Measurements from ENCODE around the gene MPIG6B.

Gene MPIG6B

GRCh38 chr6:31739639-31740396, 16.6 kb downstream of the MPIG6B start, which contains the start of gene MSH5:
Gene MSH5, plus strand, starts transcription at chr6:31740005. Its CDS starts 462 bp downstream, at chr6:31740467.
- peak; percentile 99 for DNase-seq

GRCh38 chr6:31740397-31741223, 17.4 kb downstream of the MPIG6B start:
- no peak for DNase-seq

GRCh38 chr6:31741815-31742214, 18.6 kb downstream of the MPIG6B start:
- DNase-seq: no peak

GRCh38 chr6:31742894-31743293, 19.7 kb downstream of the MPIG6B start:
- DNase-seq: no peak

GRCh38 chr6:31744422-31744821, 21.2 kb downstream of the MPIG6B start:
- no peak for DNase-seq

- DNase-seq: no peak
These were observed 26.3 kb downstream of the MPIG6B start for GRCh38 chr6:31749301-31750036.

- no peak for DNase-seq
These were observed 27.3 kb downstream of the MPIG6B start for GRCh38 chr6:31750411-31751022.

- DNase-seq: no peak
These were observed 29.7 kb downstream of the MPIG6B start for GRCh38 chr6:31752739-31753319.

GRCh38 chr6:31758281-31758680, 35.1 kb downstream of the MPIG6B start:
- DNase-seq: no peak

GRCh38 chr6:31760790-31761189, 37.6 kb downstream of the MPIG6B start:
- no peak for DNase-seq

- DNase-seq: no peak
These were observed 38.2 kb downstream of the MPIG6B start for GRCh38 chr6:31761343-31761742.

GRCh38 chr6:31762356-31762755, 39.2 kb downstream of the MPIG6B start, which contains the start of gene SAPCD1:
Gene SAPCD1, plus strand, starts transcription at chr6:31762656. Its CDS starts 399 bp downstream, at chr6:31763055.
- no peak for DNase-seq

GRCh38 chr6:31762878-31763618, 39.9 kb downstream of the MPIG6B start:
- no peak for DNase-seq

GRCh38 chr6:31763619-31763940, 40.4 kb downstream of the MPIG6B start:
- no peak for DNase-seq

- no peak for DNase-seq
These were observed 41.0 kb downstream of the MPIG6B start for GRCh38 chr6:31764198-31764597.

GRCh38 chr6:31765559-31765909, 42.4 kb downstream of the MPIG6B start:
- no peak for DNase-seq

GRCh38 chr6:31765910-31766794, 43.0 kb downstream of the MPIG6B start:
- DNase-seq: no peak

GRCh38 chr6:31767096-31767645, 44.0 kb downstream of the MPIG6B start:
- DNase-seq: no peak

- no peak for DNase-seq
These were observed 45.4 kb downstream of the MPIG6B start for GRCh38 chr6:31768363-31769257.

All from NCI-H345 (cell line).